H9 (cell line): ENCODE results near the gene CAMTA1. TPM values are rescaled to one million over a fixed set of nuclear protein-coding genes. Genes with fewer than 3 reads are reported as not detected.

Experiments used
- DNase-seq: peaks from one replicate; pipeline ENCODE4 v3.0.0-alpha.2; 2017
- H2AFZ ChIP-seq: one replicate; pipeline ENCODE4 v1.6.1; 2013; ENCODE audit warnings: mild to moderate bottlenecking, low read length, control low read depth, moderate library complexity
- H2AK5ac ChIP-seq: 2 replicates; pipeline ENCODE4 v1.6.1; 2013; ENCODE audit warnings: low read length, control low read depth, mixed read lengths; ENCODE audit not compliant: insufficient read length
- H2BK120ac ChIP-seq: one replicate; pipeline ENCODE4 v1.6.1; 2013; ENCODE audit warnings: low read depth, mild to moderate bottlenecking, low read length, control low read depth, inconsistent platforms; ENCODE audit not compliant: poor library complexity, severe bottlenecking
- H2BK12ac ChIP-seq: 2 replicates; pipeline ENCODE4 v1.6.1; 2013; ENCODE audit warnings: low read length, control low read depth, mixed read lengths, low read depth; ENCODE audit not compliant: insufficient read length
- H2BK15ac ChIP-seq: 2 replicates; pipeline ENCODE4 v1.6.1; 2013; ENCODE audit warnings: low read depth, low read length, control low read depth
- H2BK20ac ChIP-seq: one replicate; pipeline ENCODE4 v1.6.1; 2013; ENCODE audit warnings: low read depth, mild to moderate bottlenecking, low read length, control low read depth, inconsistent platforms; ENCODE audit not compliant: poor library complexity, severe bottlenecking
- H2BK5ac ChIP-seq: 2 replicates; pipeline ENCODE4 v1.6.1; 2013; ENCODE audit warnings: low read length, control low read depth, mixed read lengths; ENCODE audit not compliant: insufficient read length
- H3K14ac ChIP-seq: 2 replicates; pipeline ENCODE4 v1.6.1; 2013; ENCODE audit warnings: low read length, control low read depth; ENCODE audit not compliant: insufficient read depth
- H3K18ac ChIP-seq: 2 replicates; pipeline ENCODE4 v1.6.1; 2013; ENCODE audit warnings: low read depth, mild to moderate bottlenecking, mixed read lengths, low read length, control low read depth; ENCODE audit not compliant: insufficient read length
- H3K23ac ChIP-seq: 2 replicates; pipeline ENCODE4 v1.6.1; 2013; ENCODE audit warnings: low read length, control low read depth, mixed read lengths, low read depth; ENCODE audit not compliant: insufficient read length
- H3K23me2 ChIP-seq: 2 replicates; pipeline ENCODE4 v1.6.1; 2013; ENCODE audit warnings: low read depth, mild to moderate bottlenecking, mixed read lengths, low read length, control low read depth; ENCODE audit not compliant: insufficient read length, poor library complexity, severe bottlenecking
- H3K27ac ChIP-seq: 2 replicates; pipeline ENCODE4 v1.5.1; 2013; ENCODE audit warnings: low read length, control low read depth, mixed read lengths, low read depth; ENCODE audit not compliant: insufficient read length
- H3K27me3 ChIP-seq: 2 replicates; pipeline ENCODE4 v1.6.1; 2013; ENCODE audit warnings: low read length, control low read depth, inconsistent platforms; ENCODE audit not compliant: insufficient read depth
- H3K4ac ChIP-seq: 2 replicates; pipeline ENCODE4 v1.6.1; 2013; ENCODE audit warnings: low read depth, mild to moderate bottlenecking, control low read depth, inconsistent platforms, low read length, moderate library complexity
- H3K4me1 ChIP-seq: 2 replicates; pipeline ENCODE4 v1.6.1; 2013; ENCODE audit warnings: low read length, control low read depth, inconsistent platforms; ENCODE audit not compliant: insufficient read depth
- H3K4me2 ChIP-seq: 2 replicates; pipeline ENCODE4 v1.6.1; 2013; ENCODE audit warnings: low read length, control low read depth, mixed read lengths; ENCODE audit not compliant: insufficient read length, insufficient read depth
- H3K56ac ChIP-seq: 2 replicates; pipeline ENCODE4 v1.6.1; 2013; ENCODE audit warnings: low read depth, mild to moderate bottlenecking, mixed read lengths, low read length, control low read depth; ENCODE audit not compliant: insufficient read length
- H3K79me1 ChIP-seq: 2 replicates; pipeline ENCODE4 v1.6.1; 2013; ENCODE audit warnings: low read depth, mild to moderate bottlenecking, moderate library complexity, low read length, control low read depth, inconsistent platforms; ENCODE audit not compliant: insufficient read depth, poor library complexity, severe bottlenecking
- H3K79me2 ChIP-seq: 2 replicates; pipeline ENCODE4 v1.6.1; 2013; ENCODE audit warnings: low read length, control low read depth, inconsistent platforms; ENCODE audit not compliant: insufficient read depth
- H3K9ac ChIP-seq: 2 replicates; pipeline ENCODE4 v1.6.1; 2013; ENCODE audit warnings: low read length, control low read depth, mixed read lengths; ENCODE audit not compliant: insufficient read length; ENCODE audit errors: extremely low read depth
- H3K9me3 ChIP-seq: one replicate; pipeline ENCODE4 v1.6.1; 2013; ENCODE audit warnings: low read depth, low read length, inconsistent platforms; ENCODE audit not compliant: control insufficient read depth
- H3T11ph ChIP-seq: one replicate; pipeline ENCODE4 v1.6.1; 2013; ENCODE audit warnings: mild to moderate bottlenecking, low read length, control low read depth, inconsistent platforms
- H4K20me1 ChIP-seq: one replicate; pipeline ENCODE4 v1.6.1; 2013; ENCODE audit not compliant: control insufficient read depth, insufficient read length, insufficient read depth
- H4K5ac ChIP-seq: 2 replicates; pipeline ENCODE4 v1.6.1; 2013; ENCODE audit warnings: low read depth, mild to moderate bottlenecking, mixed read lengths, low read length, control low read depth; ENCODE audit not compliant: insufficient read length
- H4K8ac ChIP-seq: replicated peaks from 2 replicates; pipeline ENCODE4 v1.6.1; 2013; ENCODE audit warnings: low read length, control low read depth, mixed read lengths, low read depth; ENCODE audit not compliant: insufficient read length
- H4K91ac ChIP-seq: 2 replicates; pipeline ENCODE4 v1.6.1; 2013; ENCODE audit warnings: low read depth, mild to moderate bottlenecking, moderate library complexity, mixed read lengths, low read length, control low read depth; ENCODE audit not compliant: insufficient read length
- H3K27ac Mint-ChIP-seq, 3 experiments: 2 replicates in 2 of 3; 3 replicates in 1 of 3; pipeline ENCODE4 v1.8.0; 2020 to 2021; ENCODE audit warnings: mixed read lengths in 3 of 3, mild to moderate bottlenecking in 1 of 3, moderate library complexity in 1 of 3
- H3K27me3 Mint-ChIP-seq: 2 replicates; pipeline ENCODE4 v1.8.0; 2021; ENCODE audit warnings: low read depth, mild to moderate bottlenecking, moderate library complexity, mixed read lengths
- H3K36me3 Mint-ChIP-seq, 3 experiments: 2 replicates in 2 of 3; 3 replicates in 1 of 3; pipeline ENCODE4 v1.8.0; 2020 to 2021; ENCODE audit warnings: low read depth in 3 of 3, mixed read lengths in 3 of 3; ENCODE audit not compliant: insufficient read depth in 1 of 3
- H3K4me1 Mint-ChIP-seq, 2 experiments: 2 replicates each; pipeline ENCODE4 v1.8.0; 2020; ENCODE audit warnings: mixed read lengths in 2 of 2
- H3K4me3 Mint-ChIP-seq, 2 experiments: 2 replicates in 1 of 2; 3 replicates in 1 of 2; pipeline ENCODE4 v1.8.0; 2020 to 2021; ENCODE audit warnings: mild to moderate bottlenecking in 2 of 2, mixed read lengths in 2 of 2, moderate library complexity in 1 of 2
- H3K9me3 Mint-ChIP-seq, 2 experiments: 2 replicates in 1 of 2; 3 replicates in 1 of 2; pipeline ENCODE4 v1.8.0; 2020; ENCODE audit warnings: mild to moderate bottlenecking in 2 of 2, mixed read lengths in 2 of 2, moderate library complexity in 1 of 2
- CTCF ChIP-seq: fragments of 200-600 bp; sonication (generic); conservative IDR thresholded peaks from 3 replicates; pipeline ENCODE4 v1.8.0; 2021; ENCODE audit warnings: antibody characterized with exemption, mild to moderate bottlenecking
- WGBS: extraction: QIAGEN DNeasy Blood & Tissue Kit; methylation state at CpG from one replicate; pipeline ENCODE4 v1.1.7; 2013; ENCODE audit warnings: missing lambda C conversion rate, low lambda C conversion rate, mixed read lengths; ENCODE audit not compliant: insufficient read length; ENCODE audit errors: extremely low coverage; 5-methylcytosine and 5-hydroxymethylcytosine counted together
- total RNA-seq: library from RNA; stranded (reverse); gene quantifications from 2 replicates; pipeline ENCODE4 v1.2.1, GENCODE V29; 2021

CAMTA1 gene
- total RNA-seq, 1 experiment from 2014 or later, result 115 TPM

- Histone ChIP-seq H2BK120ac (no peak overlapping the region), H3K18ac (no peak overlapping the region), H3K27ac (no peak overlapping the region), H3K23ac (no peak overlapping the region), H3K9me3 (no peaks in the 10 kb centered on the region), H3K4me1 (no peaks in the 10 kb centered on the region), H3K79me1 (no peaks in the 10 kb centered on the region), H4K8ac (no peak overlapping the region), H3K27me3 (no peaks in the 10 kb centered on the region), H3K4me2 (no peak overlapping the region), H3K14ac (no peak overlapping the region), H3K4ac (no peak overlapping the region), H3K23me2 (no peaks in the 10 kb centered on the region), H3T11ph (no peak overlapping the region), H2AFZ (no peak overlapping the region), H4K20me1 (no peaks in the 10 kb centered on the region), H2BK12ac (no peak overlapping the region), H3K79me2 (no peaks in the 10 kb centered on the region), H2AK5ac (no peak overlapping the region), H3K56ac (no peak overlapping the region), H2BK20ac (no peak overlapping the region), H4K91ac (no peak overlapping the region), H2BK15ac (no peak overlapping the region), H2BK5ac (no peak overlapping the region), H3K9ac (no peak overlapping the region), H4K5ac (no peak overlapping the region)
- Mint-ChIP-seq H3K27me3 (no peaks in the 10 kb centered on the region; the same call in none of the 2 replicates), H3K36me3 (no peaks in the 10 kb centered on the region), H3K4me3 (no peak overlapping the region), H3K27ac (peak overlapping the region in 1 of 3 experiments; percentile 63; a peak in 2 of 7 replicates), H3K4me1 (peaks cover 5 to 20% of the 10 kb centered on the region in 2 experiments; a peak in 3 of 4 replicates), H3K9me3 (no peaks in the 10 kb centered on the region)
- DNase-seq, result no peak
- TF ChIP-seq CTCF, result no peak
- no CpG with 5 or more reads among the region's 3 CpGs for WGBS
Measured at GRCh38 chr1:6948416-6948815, 163.2 kb downstream of the CAMTA1 start.
